NOMO-1 treated with DMSO at 0.1 percent for 48 hours (cell line): ENCODE data around the gene CDH13.
A peak's percentile ranks its signal among the peaks of the same experiment; 100 is the strongest.

ENCODE experiments used
- DNase-seq: peaks from one replicate; lab custom pipeline; 2025; ENCODE audit not compliant: unreplicated experiment; lab: John Stamatoyannopoulos, UW

Gene CDH13

DNA sequence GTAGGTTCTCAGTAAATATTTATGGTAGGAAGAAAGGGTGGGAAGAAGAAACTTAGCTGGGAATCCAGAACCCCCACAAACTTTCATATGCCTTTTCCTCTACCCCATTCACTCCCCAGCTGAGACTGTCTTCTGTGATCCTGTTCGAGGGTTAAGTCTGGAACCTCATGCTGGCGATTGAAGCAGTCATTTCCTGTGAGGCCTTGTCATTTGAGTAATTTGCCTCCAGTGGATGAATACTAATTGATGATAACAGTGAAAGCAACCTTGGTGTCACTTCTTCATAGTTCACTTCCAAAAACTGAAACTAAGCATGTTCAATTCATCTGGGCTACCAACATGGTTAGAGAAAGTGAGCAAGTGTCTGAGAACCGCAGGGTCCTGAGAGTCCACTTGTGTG, 401.2 kb downstream of the CDH13 start:
- DNase-seq: no peak

DNA sequence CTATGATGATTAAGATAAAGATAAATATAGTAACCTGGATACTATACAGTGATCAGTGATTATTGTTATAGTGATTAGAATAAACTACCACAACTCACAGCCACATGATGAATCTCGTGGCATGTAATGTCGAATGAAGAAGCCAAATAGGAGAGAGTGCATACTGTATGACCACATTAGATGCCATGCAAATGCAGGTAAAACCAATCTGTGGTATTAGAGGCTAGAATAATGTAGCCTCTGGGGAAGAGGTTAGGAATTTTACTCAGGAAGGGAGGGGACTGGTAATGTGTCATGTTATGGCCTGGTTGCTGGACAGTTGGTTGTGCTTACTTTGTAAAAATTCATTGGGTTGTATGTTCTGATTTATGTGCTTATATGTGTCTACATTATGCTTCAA, 402.7 kb downstream of the CDH13 start:
- no peak for DNase-seq

DNA sequence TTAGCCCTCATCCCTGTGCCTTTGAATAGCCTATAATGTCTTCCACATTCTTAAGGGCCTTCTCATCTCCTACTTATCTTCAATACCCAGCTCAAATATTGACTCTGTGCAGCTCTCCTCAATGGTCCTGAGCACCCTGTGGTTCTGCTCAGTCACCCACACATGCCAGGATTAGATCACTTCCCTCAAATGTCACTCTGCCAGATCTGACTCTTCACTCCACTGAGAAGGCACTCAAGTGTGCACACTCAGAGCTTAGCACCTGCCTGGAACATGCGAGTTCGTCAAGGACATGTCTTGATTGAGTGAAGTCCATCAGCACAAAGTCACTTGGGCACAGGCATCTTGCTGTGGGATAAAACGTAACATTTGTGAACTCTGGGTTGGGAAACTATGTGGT, 404.8 kb downstream of the CDH13 start:
- DNase-seq: no peak

DNA sequence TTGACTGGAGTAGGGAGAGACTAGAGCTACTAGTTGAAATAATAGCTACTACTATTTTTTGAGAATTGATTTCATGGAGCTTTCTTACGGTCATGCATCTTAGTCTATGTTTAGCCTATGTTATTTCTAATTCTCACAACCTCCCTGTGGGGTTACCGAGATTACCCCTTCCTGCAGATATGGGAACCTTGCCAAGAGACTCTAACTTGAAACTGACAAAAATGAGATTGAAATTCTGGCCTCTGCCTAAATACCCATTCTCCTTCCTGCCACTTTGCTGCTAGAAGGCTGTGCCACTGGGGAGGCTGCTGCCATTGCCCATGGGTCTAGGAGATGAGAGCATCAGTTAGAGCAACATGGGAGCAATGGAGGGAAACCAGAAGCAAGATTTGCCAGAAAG, 410.3 kb downstream of the CDH13 start:
- DNase-seq: no peak

DNA sequence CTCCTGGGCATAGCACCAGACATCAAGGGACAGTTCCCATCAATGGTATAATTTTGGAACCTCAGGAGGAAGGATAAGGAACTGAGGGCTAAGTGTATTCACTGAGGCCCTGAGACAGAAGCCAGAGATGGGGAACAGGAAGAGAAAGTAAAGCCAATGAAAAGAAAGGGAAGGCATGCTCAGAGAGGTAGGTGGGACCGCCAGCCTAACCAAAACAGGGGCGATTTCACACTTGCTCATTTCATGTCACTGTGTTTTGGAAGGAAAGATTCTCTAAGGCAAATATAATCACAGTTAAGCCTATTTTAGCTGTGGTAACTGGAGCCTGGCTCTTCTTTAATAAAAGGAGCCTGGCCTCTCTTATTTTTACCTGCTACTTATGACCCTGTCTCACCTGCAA, 411.1 kb downstream of the CDH13 start:
- no peak for DNase-seq

DNA sequence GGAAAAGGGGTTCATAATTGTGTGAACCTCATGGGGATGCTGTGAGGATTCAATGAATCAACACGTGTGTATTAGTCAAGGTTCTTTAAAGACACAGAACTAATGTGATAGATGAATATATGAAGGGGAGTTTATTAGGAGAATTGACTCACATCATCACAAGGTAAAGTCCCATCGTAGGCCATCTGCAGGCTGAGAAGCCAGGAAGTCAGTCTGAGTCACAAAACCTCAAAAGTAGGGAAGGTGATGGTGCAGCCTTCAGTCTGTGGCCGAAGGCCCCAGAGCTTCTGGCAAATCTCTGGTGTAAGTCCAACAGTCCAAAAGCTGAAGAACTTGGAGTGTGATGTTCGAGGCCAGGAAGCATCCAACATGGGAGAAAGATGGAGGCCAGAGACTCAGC, 413.4 kb downstream of the CDH13 start:
- no peak for DNase-seq

DNA sequence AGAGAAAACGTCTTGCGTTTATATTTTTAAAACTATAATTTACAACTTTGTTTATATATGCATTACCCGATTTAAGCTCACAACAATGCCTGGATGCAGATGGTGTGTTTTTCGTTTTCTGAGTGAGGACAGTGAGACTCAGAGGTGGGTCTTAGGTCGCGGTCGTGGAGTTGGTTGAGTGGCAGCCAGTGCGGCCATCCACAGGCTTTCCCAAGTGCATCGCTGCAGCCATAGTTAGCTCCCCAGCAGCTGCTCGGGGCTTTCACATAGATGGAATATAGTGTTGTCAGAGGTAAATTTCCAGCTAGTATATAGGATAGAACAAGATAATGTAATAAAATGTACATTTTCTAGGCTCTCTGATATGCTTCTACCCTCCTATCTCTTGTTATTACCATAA, 417.8 kb downstream of the CDH13 start:
- no peak for DNase-seq

DNA sequence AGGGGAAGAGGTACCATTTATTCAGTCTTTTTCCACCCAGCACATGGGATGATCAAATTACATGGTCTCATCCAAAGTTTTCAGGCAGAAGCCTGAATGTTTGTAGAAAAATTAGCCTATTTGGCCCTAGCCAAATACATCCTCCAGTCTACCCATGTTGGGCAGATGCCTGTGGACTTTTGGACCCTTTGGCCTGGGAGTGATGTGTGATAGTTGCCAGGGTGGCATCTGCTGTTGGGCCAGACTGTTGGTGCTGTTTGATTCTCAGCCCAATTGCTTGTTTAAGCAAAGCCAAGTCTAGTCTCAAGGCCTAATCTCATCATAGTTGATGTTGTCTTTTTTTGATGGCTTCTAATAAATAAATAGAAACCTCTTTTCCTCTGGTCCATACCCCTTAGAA, 419.0 kb downstream of the CDH13 start:
- no peak for DNase-seq

DNA sequence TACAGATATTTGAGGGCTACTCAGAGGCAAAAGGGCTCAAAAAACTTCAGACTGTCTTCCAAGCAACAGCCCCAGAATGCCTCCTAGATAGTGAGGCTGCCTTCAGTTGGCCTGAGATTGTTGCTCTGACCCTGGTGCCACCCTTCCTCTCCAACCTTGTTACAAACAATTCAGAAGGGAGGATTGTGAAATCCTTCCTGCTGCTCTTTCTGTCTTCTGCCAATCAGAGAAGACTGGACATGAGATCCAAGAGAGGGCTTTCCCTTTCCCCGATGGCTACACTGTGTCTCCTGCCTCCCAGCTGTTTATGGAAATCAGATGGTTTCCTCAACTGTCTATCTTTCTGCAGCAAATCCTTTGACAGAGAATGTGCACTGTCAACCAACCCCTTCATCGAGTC, 419.9 kb downstream of the CDH13 start:
- DNase-seq: peak; percentile 11

DNA sequence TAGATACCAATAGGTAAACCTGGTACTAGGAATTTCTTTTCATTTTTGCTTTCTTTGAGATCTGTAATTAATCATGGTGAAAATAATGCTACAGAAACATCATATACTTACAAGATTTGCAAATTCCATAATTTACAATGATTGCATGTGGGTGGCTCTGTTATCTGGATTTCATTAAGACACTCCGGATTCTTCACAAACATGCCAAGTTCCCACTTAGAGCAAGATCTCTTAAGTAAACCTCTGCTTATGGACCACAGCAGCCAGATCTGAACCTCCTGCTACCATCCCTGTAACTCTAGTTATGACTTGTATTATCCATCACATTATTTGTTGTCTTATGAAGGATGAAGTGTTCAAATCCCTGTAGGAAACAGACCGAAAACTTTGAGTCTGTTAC, 424.7 kb downstream of the CDH13 start:
- no peak for DNase-seq

DNA sequence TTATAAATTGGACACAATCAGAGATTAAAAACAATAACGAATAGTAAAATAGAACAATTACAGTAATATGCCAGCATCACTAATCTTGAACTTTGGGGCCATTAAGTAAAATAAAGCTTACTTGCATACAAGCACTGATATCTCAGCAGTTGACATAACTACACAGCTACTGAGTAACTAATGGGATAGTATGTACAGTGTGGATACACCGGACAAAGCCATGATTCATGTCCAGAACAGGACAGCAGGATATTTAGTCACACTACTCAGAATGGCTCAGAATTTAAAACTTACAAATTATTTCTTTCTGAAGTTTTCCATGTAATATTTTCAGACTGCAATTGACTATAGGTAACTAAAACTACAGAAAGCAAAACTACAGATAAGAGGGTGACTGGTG, 427.5 kb downstream of the CDH13 start:
- DNase-seq: no peak

DNA sequence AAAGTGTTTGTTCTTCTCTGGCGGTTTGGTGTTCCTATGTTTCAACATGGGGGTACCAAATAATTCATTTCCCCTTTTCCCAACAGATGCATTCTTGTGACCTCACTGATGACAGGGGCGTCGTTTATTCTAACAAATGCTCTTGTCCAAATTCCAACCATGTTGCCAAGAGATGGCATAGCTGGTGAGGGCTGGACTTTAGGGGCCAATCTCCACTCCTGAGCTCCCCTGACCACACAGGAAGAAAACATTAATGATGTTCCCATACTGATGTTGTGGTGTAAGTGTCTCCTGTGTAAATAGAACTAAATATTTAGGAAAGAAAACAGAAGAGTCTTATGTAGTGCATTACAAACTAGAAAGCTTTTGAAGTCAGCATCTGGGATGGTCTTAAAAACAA, 431.6 kb downstream of the CDH13 start:
- DNase-seq: no peak

DNA sequence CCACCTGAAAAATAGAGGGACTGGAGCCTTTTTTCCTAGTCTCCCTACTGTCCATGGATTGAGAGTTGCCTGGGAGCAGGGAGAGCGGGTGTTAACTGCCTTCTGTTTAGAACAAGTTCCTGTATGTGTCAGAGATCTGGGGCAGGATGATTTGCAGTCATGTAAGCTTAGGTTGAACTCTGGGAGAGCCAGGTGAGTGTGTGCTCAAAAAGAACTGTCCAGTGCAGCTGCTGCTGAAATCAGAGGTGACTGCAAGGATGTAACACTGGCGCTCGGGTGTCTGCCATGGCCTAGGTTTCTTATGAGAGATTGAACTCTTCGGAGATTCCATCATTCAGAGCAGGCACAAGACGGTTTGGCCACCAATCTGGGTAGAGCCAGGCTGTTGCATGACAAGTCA, 432.5 kb downstream of the CDH13 start:
- DNase-seq: no peak

DNA sequence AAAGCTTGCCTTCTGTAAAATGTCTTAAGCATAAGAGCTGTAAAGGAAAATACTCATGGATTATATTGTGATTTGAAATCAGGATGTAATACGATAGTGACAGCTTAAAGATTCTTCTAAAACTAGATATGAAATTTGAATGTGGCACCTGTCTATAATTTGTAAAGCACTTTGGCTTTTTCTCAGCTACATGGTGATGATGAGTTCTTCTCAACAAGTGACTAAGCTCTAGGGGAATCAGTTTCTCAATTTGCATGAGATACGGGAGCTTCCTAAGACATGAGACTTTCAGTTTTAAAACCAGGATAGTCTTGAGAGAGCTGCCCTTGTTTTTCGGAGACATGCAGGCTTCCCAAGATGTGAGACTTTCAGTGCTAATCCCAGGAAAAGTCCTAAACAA, 439.2 kb downstream of the CDH13 start:
- DNase-seq: no peak

DNA sequence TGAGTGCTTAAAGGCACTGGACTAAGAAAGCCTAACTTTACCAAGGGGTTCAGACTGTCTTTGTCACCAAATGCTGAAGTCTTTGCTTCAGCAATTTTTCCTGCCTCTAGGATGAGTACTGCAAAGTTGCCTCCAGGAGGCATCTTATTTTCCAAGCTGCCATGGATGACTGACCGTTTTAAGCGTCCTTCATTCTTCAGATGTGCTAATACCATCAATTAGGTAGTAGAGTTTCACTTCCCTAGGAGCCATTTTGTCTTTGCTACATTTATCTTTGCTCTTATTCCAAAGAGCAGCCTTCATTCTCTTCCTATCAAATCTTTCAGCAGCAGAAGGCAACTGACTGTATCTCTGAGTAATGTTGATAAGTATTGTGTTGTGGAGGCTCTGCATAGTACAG, 440.1 kb downstream of the CDH13 start:
- peak; percentile 4 for DNase-seq

DNA sequence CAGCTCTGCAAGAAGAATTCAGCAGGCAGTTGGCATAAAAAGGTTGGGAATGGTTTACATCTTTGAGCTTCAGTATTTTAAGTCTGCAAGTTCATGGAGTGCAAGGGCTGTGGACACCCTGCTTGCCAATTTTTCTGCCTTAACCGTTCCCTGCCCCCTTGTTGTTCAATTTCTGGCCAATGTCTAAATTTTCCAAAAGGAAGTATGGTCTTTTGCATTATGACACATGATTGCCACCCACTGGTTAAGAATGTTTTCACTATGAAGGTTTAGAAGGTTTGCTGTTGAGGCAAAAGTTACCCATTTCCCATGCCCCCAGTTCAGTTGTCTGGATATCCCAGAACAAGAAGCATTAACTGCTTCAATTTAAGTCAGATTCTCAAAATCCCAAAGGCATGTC, 441.9 kb downstream of the CDH13 start:
- DNase-seq: no peak

DNA sequence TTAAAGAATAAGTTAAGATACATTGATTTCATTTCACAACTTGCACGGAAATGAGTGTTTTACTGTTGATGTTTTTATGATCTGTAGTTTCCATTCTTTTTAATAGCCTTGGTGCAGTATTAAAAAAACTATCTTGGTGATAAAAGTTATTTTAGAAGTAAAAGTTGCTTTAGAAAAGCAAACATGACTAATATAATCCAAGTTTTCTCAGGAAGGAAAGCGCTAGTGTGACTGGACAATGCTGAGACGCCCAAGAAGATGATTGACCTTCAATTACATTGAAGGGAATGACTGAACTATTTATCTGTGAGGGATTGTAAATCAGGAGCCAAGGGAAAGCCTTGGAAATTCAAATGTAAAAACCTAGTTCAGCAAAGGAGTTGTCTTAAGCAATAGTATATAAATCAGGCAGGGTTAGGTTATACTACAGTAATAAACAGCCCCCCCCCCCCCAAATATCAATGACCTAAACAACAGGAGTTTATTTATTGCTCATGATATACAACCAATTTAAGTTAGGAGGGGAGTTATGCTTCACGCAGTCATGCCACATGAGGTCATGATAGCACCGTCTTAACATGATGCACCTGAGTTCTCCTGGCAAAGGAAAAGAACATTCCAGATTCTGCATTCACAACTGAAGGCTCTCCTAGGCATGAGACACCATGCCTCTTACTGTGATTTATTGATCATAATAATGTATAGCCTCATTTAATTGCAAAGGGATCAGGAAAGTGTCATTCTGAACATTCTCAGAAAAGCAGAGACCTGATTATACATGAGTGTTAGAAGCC, 443.8 kb downstream of the CDH13 start:
- DNase-seq: no peak

DNA sequence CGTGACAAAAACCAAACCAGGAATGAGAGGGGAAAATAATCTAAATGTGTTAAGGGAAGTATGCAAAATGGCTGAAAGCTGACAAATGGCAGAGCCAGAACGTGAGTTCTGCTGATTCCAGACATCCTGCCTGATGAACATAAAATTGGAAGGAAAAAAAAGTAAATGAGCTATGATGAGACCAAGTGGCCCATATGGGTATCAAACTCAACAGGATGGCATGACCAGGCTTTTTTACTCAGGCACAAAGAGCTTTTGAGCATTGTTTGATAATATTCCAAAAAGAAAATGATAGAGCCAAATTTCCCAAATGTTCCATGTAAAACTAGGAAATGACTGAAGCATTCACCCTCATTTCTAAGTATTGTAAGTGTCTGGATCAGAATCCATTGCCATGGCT, 449.2 kb downstream of the CDH13 start:
- no peak for DNase-seq

DNA sequence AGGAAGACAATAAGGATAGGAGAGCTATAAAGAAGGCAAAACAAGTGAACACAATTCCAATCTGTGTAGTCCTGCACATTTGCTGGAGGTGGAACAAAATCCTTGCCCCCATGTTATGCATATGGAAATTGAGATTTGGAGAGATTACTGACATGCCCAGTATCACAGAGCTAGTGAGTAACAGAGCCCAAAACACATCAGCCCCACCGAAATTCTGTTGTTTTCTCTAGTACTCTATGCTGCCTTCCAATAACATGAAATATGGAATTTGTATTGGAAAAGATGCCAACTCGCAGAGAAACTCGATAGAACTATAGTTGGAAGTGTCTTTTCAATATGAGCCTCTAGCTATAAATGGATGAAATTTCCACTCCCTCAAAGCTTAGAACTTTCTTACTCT, 456.6 kb downstream of the CDH13 start:
- no peak for DNase-seq

DNA sequence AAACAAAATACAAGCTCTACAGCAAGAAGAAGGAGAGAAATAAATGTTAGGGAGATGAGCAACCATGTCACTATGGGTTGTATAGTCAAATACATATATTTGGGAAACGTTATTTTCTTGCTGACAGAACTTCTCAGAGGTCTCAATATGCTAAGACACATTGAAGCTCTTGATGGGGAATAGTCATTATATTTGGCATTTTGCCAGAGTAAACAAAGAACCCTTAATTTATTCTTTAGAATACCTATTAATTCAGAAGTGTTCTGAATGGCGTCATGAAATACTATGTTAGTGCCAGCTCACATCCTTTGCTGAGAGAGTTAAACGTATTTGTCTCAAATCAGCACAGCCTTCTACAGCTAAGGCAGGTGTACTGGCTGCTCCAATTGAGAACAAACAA, 458.9 kb downstream of the CDH13 start:
- no peak for DNase-seq

DNA sequence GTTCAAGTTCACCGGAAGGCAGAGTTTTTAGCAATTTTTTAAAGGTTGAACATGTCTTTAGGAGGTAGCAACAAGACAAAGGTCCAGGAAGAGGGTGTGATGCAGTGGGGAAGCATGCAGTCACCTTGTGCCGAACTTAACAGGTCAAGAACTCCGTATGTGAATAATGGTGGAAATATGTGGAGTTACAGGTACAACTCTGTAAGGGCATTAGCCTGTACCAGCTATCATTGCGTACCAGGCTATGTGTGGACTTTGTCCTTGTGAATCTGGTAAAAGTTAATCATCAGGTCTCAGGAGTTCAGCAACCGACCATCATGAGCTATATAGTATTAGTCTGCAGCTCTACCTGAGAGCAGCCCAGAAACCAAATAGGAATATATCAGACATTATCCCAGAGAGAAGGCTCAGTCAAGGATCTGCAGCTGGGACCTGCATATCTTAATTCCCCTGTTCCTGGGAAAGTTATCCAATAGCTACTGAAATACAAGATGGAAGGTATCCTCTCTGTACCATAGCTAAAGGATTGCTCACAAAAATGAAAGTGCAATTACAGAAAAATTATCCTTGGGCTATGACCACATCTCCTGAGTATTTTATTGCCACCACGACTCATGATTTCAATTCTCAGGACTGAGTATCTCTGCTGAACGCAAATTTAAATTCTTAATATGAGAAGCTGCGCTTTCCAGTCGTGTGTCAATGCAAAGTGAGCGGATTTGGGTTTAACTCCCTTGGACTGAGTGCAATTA, 469.3 kb downstream of the CDH13 start:
- DNase-seq: no peak

DNA sequence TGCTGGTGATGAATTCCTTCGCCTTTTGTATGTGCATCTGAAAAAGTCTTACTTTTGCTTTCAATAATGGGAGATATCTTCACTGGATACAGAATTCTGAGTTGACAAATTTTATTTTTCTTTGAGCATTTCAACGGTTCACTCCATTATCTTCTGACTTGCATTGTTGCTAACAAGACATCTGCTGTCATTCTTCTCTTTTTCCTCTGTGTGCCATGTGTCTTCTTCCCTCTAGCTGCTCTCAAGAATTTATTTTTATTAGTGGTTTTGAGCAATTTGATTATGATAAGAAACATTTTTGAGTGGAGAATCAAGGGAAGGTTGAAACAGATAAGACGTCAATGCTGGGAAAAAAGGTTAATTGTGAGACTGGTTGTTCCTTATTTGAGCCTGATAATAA, 471.8 kb downstream of the CDH13 start:
- no peak for DNase-seq

DNA sequence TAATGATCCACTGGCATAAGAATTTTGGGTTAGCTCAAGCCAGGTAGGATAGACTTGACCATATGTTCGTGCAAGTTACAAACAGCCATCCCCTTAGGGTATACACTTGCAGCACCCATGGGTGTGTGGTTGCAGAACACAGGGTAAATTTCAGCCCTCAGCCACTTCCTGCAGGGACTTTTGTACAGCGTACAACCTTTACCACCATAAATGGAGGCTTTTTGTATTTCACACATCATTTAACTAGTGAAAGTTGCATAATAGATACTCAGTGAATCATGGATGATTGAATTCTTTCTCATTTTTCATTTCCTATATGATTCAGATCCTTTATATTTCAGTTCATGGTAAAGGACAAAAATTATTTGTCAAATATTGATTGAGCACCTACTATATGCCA, 473.9 kb downstream of the CDH13 start:
- DNase-seq: no peak
